ENCODE data around the gene DMRT3.
"Not testable (repeated sequence)": the region's sequence is repeated elsewhere in the genome, so short reads cannot be mapped to it uniquely, and the experiment has no call there.

DMRT3 gene

DNA sequence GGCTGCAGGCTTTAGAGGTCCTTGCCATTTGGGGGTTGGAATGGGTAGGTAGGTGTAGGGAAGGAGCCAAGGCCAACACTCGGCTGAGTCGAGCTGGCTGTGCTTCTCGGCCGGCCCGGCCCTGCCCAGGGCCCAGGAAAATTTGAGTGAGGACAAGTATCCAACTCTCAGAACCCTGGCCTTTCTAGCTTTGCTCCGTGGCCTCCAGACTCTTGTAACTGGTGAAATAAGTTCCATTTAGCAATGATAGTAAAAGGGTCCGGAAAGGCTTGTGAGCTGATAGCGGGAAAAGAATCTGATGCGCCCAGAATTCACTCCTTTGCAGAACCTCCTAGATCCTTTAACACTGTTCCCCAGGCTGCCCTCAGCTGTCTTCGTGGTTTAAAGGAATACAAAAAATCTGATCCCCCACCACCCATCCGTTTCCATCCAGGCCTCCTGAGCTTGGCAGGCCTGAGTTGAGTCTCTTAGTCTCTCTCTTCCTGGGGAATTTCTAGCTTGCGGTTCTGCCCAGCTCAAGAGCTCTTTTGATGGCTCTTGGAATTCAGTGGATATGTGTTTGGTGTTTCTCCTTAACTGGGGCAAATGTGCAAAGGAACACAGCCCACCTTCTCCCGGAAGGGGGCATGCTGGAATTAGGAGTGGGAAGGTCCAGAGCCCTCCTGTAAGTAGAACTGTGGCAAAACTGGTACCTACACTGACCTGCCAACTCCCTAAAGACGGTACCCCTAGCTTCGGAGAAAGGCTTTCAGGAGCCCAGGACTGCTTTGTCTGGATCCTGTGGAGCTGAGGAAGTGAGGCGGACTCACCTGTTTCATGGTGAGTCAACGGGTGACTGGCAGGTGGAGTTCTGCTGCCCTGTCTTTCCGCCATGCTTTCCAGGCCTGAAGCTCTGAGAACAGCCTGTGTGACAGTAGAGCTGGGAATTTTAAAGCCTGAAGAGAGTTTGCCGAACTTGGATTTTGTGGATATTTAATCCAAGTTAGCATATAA, 1.7 kb downstream of the DMRT3 start:
- peak overlapping the region in 4 of 5 donors; percentile 6 to 57 (median 34) for H3K9ac ChIP-seq (ENCODE audit: low read length in 5 of 5)
- H3K36me3 ChIP-seq (ENCODE audit: control insufficient read depth in 5 of 5, insufficient read depth in 5 of 5, low read length in 5 of 5) = no peaks in the 10 kb centered on the region
- peaks cover 3 to 65% (median 38%) of the 10 kb centered on the region in 5 donors for H3K27me3 ChIP-seq (ENCODE audit: control insufficient read depth in 5 of 5, insufficient read depth in 4 of 5, low read length in 5 of 5)
- H3K27ac ChIP-seq (ENCODE audit: low read depth, low read length) = peak overlapping the region; percentile 55
- H3K9me3 ChIP-seq (ENCODE audit: control insufficient read depth in 5 of 5, low read length in 5 of 5) = no peaks in the 10 kb centered on the region
- H3K4me3 ChIP-seq (ENCODE audit: low read depth in 1 of 5, low read length in 5 of 5) = peak overlapping the region; percentile 52 to 68 (median 59)
- H3K4me1 ChIP-seq (ENCODE audit: control insufficient read depth in 5 of 5, insufficient read depth in 5 of 5, low read length in 5 of 5) = peaks cover 2 to 59% (median 38%) of the 10 kb centered on the region in 5 donors

DNA sequence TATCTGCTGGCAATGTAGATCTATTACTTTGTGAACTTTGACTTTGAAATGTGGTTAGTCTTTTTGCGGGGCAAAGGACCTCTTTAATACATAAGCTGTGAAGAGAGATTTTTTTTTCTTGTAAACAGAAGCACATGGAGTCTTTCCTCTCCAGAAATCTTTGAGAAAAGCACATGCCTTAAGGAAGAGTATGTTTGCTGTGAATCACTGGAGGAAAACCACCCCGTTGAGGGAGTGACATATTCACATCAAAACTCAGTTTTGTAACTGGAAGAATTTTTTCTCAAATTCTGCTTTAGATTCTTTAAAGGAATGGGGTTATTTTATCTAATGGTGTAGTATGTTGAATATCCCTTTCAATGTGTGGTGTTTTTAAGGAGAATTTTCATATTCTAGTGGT, 3.5 kb downstream of the DMRT3 start:
- peak overlapping the region; percentile 8 for H3K27ac ChIP-seq (ENCODE audit: low read depth, low read length)
- H3K36me3 ChIP-seq (ENCODE audit: control insufficient read depth in 5 of 5, insufficient read depth in 5 of 5, low read length in 5 of 5) = no peaks in the 10 kb centered on the region
- H3K9me3 ChIP-seq (ENCODE audit: control insufficient read depth in 5 of 5, low read length in 5 of 5) = no peaks in the 10 kb centered on the region
- no peak overlapping the region for H3K4me3 ChIP-seq (ENCODE audit: low read depth in 1 of 5, low read length in 5 of 5)
- peaks cover 0 to 51% (median 26%) of the 10 kb centered on the region in 5 donors for H3K27me3 ChIP-seq (ENCODE audit: control insufficient read depth in 5 of 5, insufficient read depth in 4 of 5, low read length in 5 of 5)
- H3K4me1 ChIP-seq (ENCODE audit: control insufficient read depth in 5 of 5, insufficient read depth in 5 of 5, low read length in 5 of 5) = peaks cover 2 to 54% (median 42%) of the 10 kb centered on the region in 5 donors
- H3K9ac ChIP-seq (ENCODE audit: low read length in 5 of 5) = no peak overlapping the region

DNA sequence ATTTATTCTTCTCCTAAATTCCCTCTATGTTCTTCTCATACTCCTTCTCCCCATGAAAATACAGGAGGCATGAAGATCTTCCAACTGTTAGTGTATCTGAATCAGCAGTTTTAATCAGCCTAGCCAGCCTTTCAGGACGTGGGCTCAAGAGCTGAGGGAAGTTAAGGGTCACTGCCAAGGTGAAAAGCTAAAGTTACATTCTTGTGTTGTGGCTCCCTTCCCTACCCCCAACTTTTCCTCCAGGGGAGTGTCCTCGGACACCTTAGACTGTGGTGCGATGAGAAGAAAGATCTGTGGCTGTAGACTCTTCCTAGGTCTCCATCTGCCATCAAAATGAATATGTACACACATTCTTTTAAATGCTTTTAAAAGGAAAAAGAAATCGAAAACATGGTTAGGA, 4.2 kb downstream of the DMRT3 start:
- Histone ChIP-seq H3K9me3 (ENCODE audit: control insufficient read depth in 5 of 5, low read length in 5 of 5) (no peaks in the 10 kb centered on the region), H3K27me3 (ENCODE audit: control insufficient read depth in 5 of 5, insufficient read depth in 4 of 5, low read length in 5 of 5) (peaks cover 0 to 47% (median 20%) of the 10 kb centered on the region in 5 donors), H3K4me3 (ENCODE audit: low read depth in 1 of 5, low read length in 5 of 5) (no peak overlapping the region), H3K36me3 (ENCODE audit: control insufficient read depth in 5 of 5, insufficient read depth in 5 of 5, low read length in 5 of 5) (no peaks in the 10 kb centered on the region), H3K9ac (ENCODE audit: low read length in 5 of 5) (no peak overlapping the region), H3K27ac (ENCODE audit: low read depth, low read length) (no peak overlapping the region), H3K4me1 (ENCODE audit: control insufficient read depth in 5 of 5, insufficient read depth in 5 of 5, low read length in 5 of 5) (peaks cover 2 to 54% (median 41%) of the 10 kb centered on the region in 5 donors)

DNA sequence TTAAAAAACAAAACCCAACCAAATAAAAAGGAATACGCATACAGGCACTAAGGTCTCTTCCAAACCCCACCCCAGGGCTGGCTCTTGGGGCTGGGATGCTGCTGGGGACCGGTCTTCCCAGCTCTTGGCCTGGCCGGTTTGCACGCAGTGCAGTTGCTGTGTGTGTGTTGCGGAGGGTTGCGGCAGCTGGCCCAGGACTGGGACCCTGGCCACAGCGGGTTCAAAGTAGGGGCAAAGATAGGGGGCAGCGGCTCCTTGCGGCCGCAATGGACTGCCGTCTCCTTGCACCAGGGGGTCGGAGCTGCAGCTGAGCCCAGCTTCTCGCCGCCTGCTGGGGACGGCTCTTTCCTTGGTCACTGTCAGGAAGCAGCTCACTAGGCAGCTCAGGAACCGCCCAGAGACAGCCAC, 5.0 kb downstream of the DMRT3 start:
- Histone ChIP-seq H3K27ac (ENCODE audit: low read depth, low read length) (peak overlapping the region; percentile 54), H3K36me3 (ENCODE audit: control insufficient read depth in 5 of 5, insufficient read depth in 5 of 5, low read length in 5 of 5) (no peaks in the 10 kb centered on the region), H3K9me3 (ENCODE audit: control insufficient read depth in 5 of 5, low read length in 5 of 5) (no peaks in the 10 kb centered on the region), H3K4me3 (ENCODE audit: low read depth in 1 of 5, low read length in 5 of 5) (no peak overlapping the region), H3K9ac (ENCODE audit: low read length in 5 of 5) (no peak overlapping the region), H3K4me1 (ENCODE audit: control insufficient read depth in 5 of 5, insufficient read depth in 5 of 5, low read length in 5 of 5) (peaks cover 2 to 48% (median 34%) of the 10 kb centered on the region in 5 donors), H3K27me3 (ENCODE audit: control insufficient read depth in 5 of 5, insufficient read depth in 4 of 5, low read length in 5 of 5) (peaks cover 0 to 45% (median 17%) of the 10 kb centered on the region in 5 donors)

DNA sequence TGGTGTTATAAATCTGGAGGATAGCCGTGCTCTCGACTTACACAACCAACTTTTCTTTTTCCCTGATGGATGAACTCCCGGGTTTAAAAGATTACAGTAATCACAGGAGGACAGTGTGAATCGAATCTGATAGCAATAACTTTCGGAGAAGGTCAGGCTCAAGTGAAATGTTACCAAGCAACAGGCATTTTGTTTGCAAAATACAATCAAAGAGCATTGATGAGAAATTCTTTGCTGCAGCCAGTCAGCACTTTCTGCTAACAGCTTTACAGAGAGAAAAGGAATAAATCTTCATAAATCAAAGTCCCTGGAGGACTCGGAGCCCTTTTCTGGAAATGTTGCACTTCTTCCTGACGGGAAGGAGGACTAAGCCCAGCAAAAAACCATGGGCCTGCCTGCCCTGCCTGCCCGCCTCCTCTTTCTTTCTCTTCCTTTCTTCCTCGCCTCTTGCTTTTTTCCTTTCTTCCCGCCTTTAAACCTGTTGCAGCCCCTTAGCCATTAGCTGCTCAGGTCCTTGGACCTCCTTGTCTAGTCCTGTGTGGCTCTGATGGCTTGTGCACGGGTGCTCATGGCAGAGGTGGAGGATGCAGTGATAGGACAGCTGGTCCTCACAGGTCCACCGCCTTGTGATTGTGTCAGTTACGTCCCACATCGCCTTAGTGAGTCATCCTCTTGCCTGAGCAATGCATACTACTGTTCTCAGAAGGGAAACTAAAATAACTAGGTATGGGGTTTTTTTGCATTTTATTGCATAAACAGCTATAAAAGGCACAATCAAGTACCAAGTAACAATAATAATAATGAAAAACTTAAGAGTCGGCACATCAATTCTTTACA, 6.2 kb downstream of the DMRT3 start:
- Histone ChIP-seq H3K9me3 (ENCODE audit: control insufficient read depth in 5 of 5, low read length in 5 of 5) (no peaks in the 10 kb centered on the region), H3K4me1 (ENCODE audit: control insufficient read depth in 5 of 5, insufficient read depth in 5 of 5, low read length in 5 of 5) (peaks cover 2 to 44% (median 25%) of the 10 kb centered on the region in 5 donors), H3K36me3 (ENCODE audit: control insufficient read depth in 5 of 5, insufficient read depth in 5 of 5, low read length in 5 of 5) (no peaks in the 10 kb centered on the region), H3K27me3 (ENCODE audit: control insufficient read depth in 5 of 5, insufficient read depth in 4 of 5, low read length in 5 of 5) (peaks cover 0 to 37% (median 15%) of the 10 kb centered on the region in 5 donors), H3K9ac (ENCODE audit: low read length in 5 of 5) (peak overlapping the region in 2 of 5 donors; percentile 16 to 21), H3K27ac (ENCODE audit: low read depth, low read length) (peak overlapping the region; percentile 54), H3K4me3 (ENCODE audit: low read depth in 1 of 5, low read length in 5 of 5) (peak overlapping the region in 3 of 5 donors; percentile 40 to 48 (median 43))

DNA sequence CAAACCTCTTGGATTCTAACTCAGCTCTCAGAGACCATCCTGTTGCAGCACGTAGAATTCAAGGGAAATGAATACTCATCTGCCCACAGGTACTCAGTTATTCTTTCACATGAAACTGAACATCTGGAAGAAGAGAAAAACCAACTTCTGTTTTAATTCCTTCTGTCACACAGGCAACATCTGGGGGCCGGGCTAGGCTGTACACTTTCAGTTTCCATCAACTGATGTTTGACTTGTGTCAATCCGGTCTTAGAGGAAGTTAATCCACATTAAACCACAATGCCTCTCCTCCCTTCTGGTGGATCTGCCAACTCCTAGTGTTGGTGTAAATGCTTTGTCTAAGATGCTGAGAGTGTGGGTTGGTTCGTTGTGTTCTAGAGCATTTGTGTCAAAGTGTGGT, 17.6 kb downstream of the DMRT3 start:
- Histone ChIP-seq H3K9me3 (ENCODE audit: control insufficient read depth in 5 of 5, low read length in 5 of 5) (peaks cover 0 to 5% (median 0%) of the 10 kb centered on the region in 5 donors), H3K27me3 (ENCODE audit: control insufficient read depth in 5 of 5, insufficient read depth in 4 of 5, low read length in 5 of 5) (peaks cover 0 to 14% (median 5%) of the 10 kb centered on the region in 5 donors), H3K36me3 (ENCODE audit: control insufficient read depth in 5 of 5, insufficient read depth in 5 of 5, low read length in 5 of 5) (peaks cover 0 to 9% (median 6%) of the 10 kb centered on the region in 5 donors), H3K9ac (ENCODE audit: low read length in 5 of 5) (no peak overlapping the region), H3K4me1 (ENCODE audit: control insufficient read depth in 5 of 5, insufficient read depth in 5 of 5, low read length in 5 of 5) (peaks cover 0 to 15% (median 11%) of the 10 kb centered on the region in 5 donors), H3K27ac (ENCODE audit: low read depth, low read length) (peak overlapping the region; percentile 19), H3K4me3 (ENCODE audit: low read depth in 1 of 5, low read length in 5 of 5) (no peak overlapping the region)

DNA sequence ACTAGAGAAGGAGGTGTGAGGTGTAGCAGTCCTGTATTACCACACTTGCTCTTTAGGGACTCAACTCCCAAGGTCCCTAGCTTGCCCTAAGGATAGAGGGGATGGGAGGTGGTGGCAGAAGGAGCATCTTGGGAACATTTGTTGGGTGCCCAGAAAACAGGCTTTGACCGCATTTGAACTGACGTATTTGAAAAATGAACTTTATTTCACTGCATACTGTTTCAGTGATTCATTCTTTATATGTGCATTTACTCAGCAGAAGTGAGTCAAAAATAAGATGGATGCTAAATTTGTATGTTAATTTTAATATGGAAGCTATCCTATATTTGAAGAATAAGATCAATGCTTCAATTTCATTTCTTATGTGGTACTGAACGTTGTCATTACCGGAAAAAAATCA, 18.7 kb downstream of the DMRT3 start:
- Histone ChIP-seq H3K27ac (ENCODE audit: low read depth, low read length) (peak overlapping the region; percentile 69), H3K4me1 (ENCODE audit: control insufficient read depth in 5 of 5, insufficient read depth in 5 of 5, low read length in 5 of 5) (peaks cover 0 to 15% (median 11%) of the 10 kb centered on the region in 5 donors), H3K9ac (ENCODE audit: low read length in 5 of 5) (no peak overlapping the region), H3K36me3 (ENCODE audit: control insufficient read depth in 5 of 5, insufficient read depth in 5 of 5, low read length in 5 of 5) (peaks cover 0 to 8% (median 6%) of the 10 kb centered on the region in 5 donors), H3K27me3 (ENCODE audit: control insufficient read depth in 5 of 5, insufficient read depth in 4 of 5, low read length in 5 of 5) (peaks cover 0 to 7% (median 4%) of the 10 kb centered on the region in 5 donors), H3K9me3 (ENCODE audit: control insufficient read depth in 5 of 5, low read length in 5 of 5) (peaks cover 0 to 5% (median 0%) of the 10 kb centered on the region in 5 donors), H3K4me3 (ENCODE audit: low read depth in 1 of 5, low read length in 5 of 5) (no peak overlapping the region)

DNA sequence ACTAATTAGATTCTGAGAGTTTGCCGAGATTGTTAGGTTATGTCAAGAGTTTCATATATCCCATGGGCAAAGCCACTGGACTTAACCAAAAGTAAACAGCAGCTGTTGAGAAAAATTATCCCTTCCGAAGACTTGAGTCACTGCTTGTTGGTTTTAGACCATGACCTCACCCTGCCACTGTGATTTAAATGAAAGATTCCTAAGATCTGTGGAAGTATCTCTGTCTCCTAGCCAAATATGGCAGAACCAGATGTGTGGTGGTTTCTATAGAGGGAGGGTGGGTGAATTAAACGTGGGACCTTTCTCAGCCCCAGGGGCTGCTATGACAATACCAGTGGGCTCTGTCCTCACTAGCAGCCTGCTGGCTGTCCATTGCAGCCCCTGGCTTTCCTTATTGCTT, 19.3 kb downstream of the DMRT3 start:
- Histone ChIP-seq H3K27ac (ENCODE audit: low read depth, low read length) (peak overlapping the region; percentile 69), H3K9ac (ENCODE audit: low read length in 5 of 5) (no peak overlapping the region), H3K4me1 (ENCODE audit: control insufficient read depth in 5 of 5, insufficient read depth in 5 of 5, low read length in 5 of 5) (peaks cover 0 to 15% (median 11%) of the 10 kb centered on the region in 5 donors), H3K4me3 (ENCODE audit: low read depth in 1 of 5, low read length in 5 of 5) (no peak overlapping the region), H3K36me3 (ENCODE audit: control insufficient read depth in 5 of 5, insufficient read depth in 5 of 5, low read length in 5 of 5) (peaks cover 0 to 3% (median under 1%) of the 10 kb centered on the region in 5 donors), H3K9me3 (ENCODE audit: control insufficient read depth in 5 of 5, low read length in 5 of 5) (peaks cover 0 to 5% (median 0%) of the 10 kb centered on the region in 5 donors), H3K27me3 (ENCODE audit: control insufficient read depth in 5 of 5, insufficient read depth in 4 of 5, low read length in 5 of 5) (peaks cover 0 to 2% (median under 1%) of the 10 kb centered on the region in 5 donors)

DNA sequence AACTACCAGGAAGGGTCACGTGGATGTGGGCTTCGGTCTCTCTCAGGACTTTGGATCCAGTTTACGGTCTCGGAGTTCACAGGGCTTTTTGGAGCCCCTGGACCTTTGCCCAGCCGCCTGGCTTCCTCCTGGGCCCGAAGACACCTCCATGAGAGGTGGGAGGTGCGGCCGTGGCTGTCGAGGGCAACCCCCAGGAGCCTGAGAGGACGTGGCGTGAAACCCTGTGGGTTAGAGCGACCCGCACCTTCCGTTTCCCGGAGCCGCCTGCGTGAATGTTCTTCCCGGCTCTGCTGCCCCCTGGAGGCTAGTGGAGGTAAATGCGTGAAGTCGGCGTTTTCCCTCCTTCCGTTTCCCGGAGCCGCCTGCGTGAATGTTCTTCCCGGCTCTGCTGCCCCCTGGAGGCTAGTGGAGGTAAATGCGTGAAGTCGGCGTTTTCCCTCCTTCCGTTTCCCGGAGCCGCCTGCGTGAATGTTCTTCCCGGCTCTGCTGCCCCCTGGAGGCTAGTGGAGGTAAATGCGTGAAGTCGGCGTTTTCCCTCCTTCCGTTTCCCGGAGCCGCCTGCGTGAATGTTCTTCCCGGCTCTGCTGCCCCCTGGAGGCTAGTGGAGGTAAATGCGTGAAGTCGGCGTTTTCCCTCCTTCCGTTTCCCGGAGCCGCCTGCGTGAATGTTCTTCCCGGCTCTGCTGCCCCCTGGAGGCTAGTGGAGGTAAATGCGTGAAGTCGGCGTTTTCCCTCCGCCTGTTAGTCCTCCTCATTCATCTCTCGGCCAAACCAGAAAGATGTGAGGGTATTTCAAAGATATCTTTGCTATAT, 22.1 kb downstream of the DMRT3 start:
- not testable (repeated sequence) for H3K27me3 ChIP-seq (ENCODE audit: control insufficient read depth in 5 of 5, insufficient read depth in 4 of 5, low read length in 5 of 5); H3K4me3 ChIP-seq (ENCODE audit: low read depth in 1 of 5, low read length in 5 of 5); H3K27ac ChIP-seq (ENCODE audit: low read depth, low read length); H3K9me3 ChIP-seq (ENCODE audit: control insufficient read depth in 5 of 5, low read length in 5 of 5); H3K36me3 ChIP-seq (ENCODE audit: control insufficient read depth in 5 of 5, insufficient read depth in 5 of 5, low read length in 5 of 5)
- Histone ChIP-seq H3K4me1 (ENCODE audit: control insufficient read depth in 5 of 5, insufficient read depth in 5 of 5, low read length in 5 of 5) (peaks cover 0 to 15% (median 11%) of the 10 kb centered on the region in 5 donors), H3K9ac (ENCODE audit: low read length in 5 of 5) (peak overlapping the region in 1 of 5 donors; percentile 47)
